IMR-90 (cell line): ENCODE results near the gene CD72. TPM values are rescaled to one million over a fixed set of nuclear protein-coding genes. Genes with fewer than 3 reads are reported as not detected.

Experiments used
- ATAC-seq: fragments of 200-7000 bp; cut with Tn5 transposase; 2 replicates; pipeline ENCODE4 v1.9.1; 2020; ENCODE audit warnings: low read depth, mild to moderate bottlenecking, moderate library complexity
- BruUV-seq: library from RNA; stranded (reverse); fragments of 400-500 nt; replicated peaks from 2 replicates; lab custom pipeline; 2021; lab: Mats Ljungman, UMichigan
- CTCF ChIA-PET: fragments of 300-600 bp; formaldehyde crosslinking; extraction: SDS; loops from one replicate; lab custom pipeline; 2021; ENCODE audit warnings: antibody characterized with exemption; lab: Yijun Ruan, JAX
- POLR2A ChIA-PET: fragments of 300-600 bp; sonication (Branson Sonifier 250); formaldehyde crosslinking; loops from one replicate; lab custom pipeline; 2022; ENCODE audit warnings: antibody characterized with exemption; ENCODE audit not compliant: unreplicated experiment; lab: Charles Lee
- DNase-seq: peaks from one replicate; pipeline ENCODE4 v3.0.0; 2013
- H2AFZ ChIP-seq: replicated peaks from 2 replicates; pipeline ENCODE3; 2013; ENCODE audit warnings: low read length, mild to moderate bottlenecking; ENCODE audit not compliant: poor library complexity
- H2AK5ac ChIP-seq: 2 replicates; pipeline ENCODE4 v1.6.1; 2013; ENCODE audit warnings: low read depth, low read length, inconsistent platforms
- H2AK9ac ChIP-seq: replicated peaks from 2 replicates; pipeline ENCODE3; 2013; ENCODE audit warnings: mild to moderate bottlenecking, low read depth, low read length, moderate library complexity; ENCODE audit not compliant: poor library complexity
- H2BK120ac ChIP-seq: 2 replicates; pipeline ENCODE4 v1.6.1; 2013; ENCODE audit warnings: low read depth, low read length, inconsistent platforms
- H2BK15ac ChIP-seq: 3 replicates; pipeline ENCODE4 v1.6.1; 2013; ENCODE audit warnings: low read depth, low read length, inconsistent platforms
- H2BK20ac ChIP-seq: 2 replicates; pipeline ENCODE4 v1.6.1; 2013; ENCODE audit warnings: low read depth, mild to moderate bottlenecking, inconsistent platforms, low read length, moderate library complexity
- H2BK5ac ChIP-seq: 2 replicates; pipeline ENCODE4 v1.6.1; 2013; ENCODE audit warnings: mild to moderate bottlenecking, low read depth, low read length, inconsistent platforms; ENCODE audit not compliant: poor library complexity, severe bottlenecking
- H3K14ac ChIP-seq: replicated peaks from 2 replicates; pipeline ENCODE4 v1.6.1; 2013; ENCODE audit warnings: low read depth, low read length, inconsistent platforms
- H3K18ac ChIP-seq: 2 replicates; pipeline ENCODE4 v1.6.1; 2013; ENCODE audit warnings: low read depth, low read length, control low read depth
- H3K23ac ChIP-seq: 2 replicates; pipeline ENCODE4 v1.6.1; 2013; ENCODE audit warnings: low read depth, low read length, inconsistent platforms
- H3K27ac ChIP-seq: 2 replicates; pipeline ENCODE4 v1.5.1; 2013; ENCODE audit warnings: mild to moderate bottlenecking, control low read depth, low read length; ENCODE audit not compliant: insufficient read depth
- H3K27me3 ChIP-seq: 2 replicates; pipeline ENCODE4 v1.6.1; 2013; ENCODE audit warnings: low read length; ENCODE audit not compliant: control insufficient read depth, insufficient read depth
- H3K36me3 ChIP-seq: 2 replicates; pipeline ENCODE4 v1.6.1; 2013; ENCODE audit warnings: low read length, mixed read lengths; ENCODE audit not compliant: control insufficient read depth, insufficient read depth
- H3K4ac ChIP-seq: 2 replicates; pipeline ENCODE4 v1.6.1; 2013; ENCODE audit warnings: low read depth, low read length, inconsistent platforms
- H3K4me1 ChIP-seq: 2 replicates; pipeline ENCODE4 v1.6.1; 2013; ENCODE audit warnings: low read length, mixed read lengths; ENCODE audit not compliant: control insufficient read depth, insufficient read depth
- H3K4me2 ChIP-seq: 2 replicates; pipeline ENCODE4 v1.6.1; 2013; ENCODE audit warnings: low read depth, mild to moderate bottlenecking, control low read depth, low read length, moderate library complexity
- H3K4me3 ChIP-seq: 2 replicates; pipeline ENCODE4 v1.5.1; 2013; ENCODE audit warnings: low read depth, mild to moderate bottlenecking, control low read depth, low read length, moderate library complexity; ENCODE audit not compliant: insufficient read depth
- H3K56ac ChIP-seq: 2 replicates; pipeline ENCODE4 v1.6.1; 2013; ENCODE audit warnings: low read length, inconsistent platforms; ENCODE audit not compliant: insufficient read depth; ENCODE audit errors: extremely low read depth
- H3K79me1 ChIP-seq, 2 experiments: 2 replicates each; pipeline ENCODE4 v1.6.1; 2013; ENCODE audit warnings: low read length in 2 of 2, inconsistent platforms in 1 of 2, low read depth in 1 of 2
- H3K9ac ChIP-seq: 2 replicates; pipeline ENCODE4 v1.6.1; 2013; ENCODE audit warnings: low read depth, low read length, control low read depth
- H3K9me1 ChIP-seq: 2 replicates; pipeline ENCODE4 v1.6.1; 2013; ENCODE audit warnings: low read length, inconsistent platforms; ENCODE audit not compliant: insufficient read depth
- H3K9me3 ChIP-seq: 2 replicates; pipeline ENCODE4 v1.6.1; 2013; ENCODE audit warnings: low read length; ENCODE audit not compliant: control insufficient read depth, insufficient read depth
- H4K20me1 ChIP-seq: 2 replicates; pipeline ENCODE4 v1.6.1; 2013; ENCODE audit warnings: low read length, inconsistent platforms; ENCODE audit not compliant: insufficient read depth
- H4K5ac ChIP-seq: 2 replicates; pipeline ENCODE4 v1.6.1; 2013; ENCODE audit warnings: mild to moderate bottlenecking, low read depth, low read length, control low read depth
- H4K8ac ChIP-seq, 2 experiments: 2 replicates each; pipeline ENCODE4 v1.6.1; 2013; ENCODE audit warnings: low read depth in 2 of 2, low read length in 2 of 2, control low read depth in 1 of 2, inconsistent platforms in 1 of 2
- H4K91ac ChIP-seq: 2 replicates; pipeline ENCODE4 v1.6.1; 2013; ENCODE audit warnings: low read depth, low read length, inconsistent platforms; ENCODE audit not compliant: insufficient read depth
- CEBPB ChIP-seq: IDR thresholded peaks from 2 replicates; pipeline ENCODE4 v1.6.1; 2012; ENCODE audit warnings: low read depth, low read length, improper control_type of control experiment
- CHD1 ChIP-seq: IDR thresholded peaks from 2 replicates; pipeline ENCODE4 v1.6.1; 2012; ENCODE audit warnings: low read depth, low read length, improper control_type of control experiment
- CTCF ChIP-seq: conservative IDR thresholded peaks from 2 replicates; pipeline ENCODE4 v1.5.1; 2012; ENCODE audit warnings: mild to moderate bottlenecking, low read depth, low read length, improper control_type of control experiment
- MAFK ChIP-seq: IDR thresholded peaks from 2 replicates; pipeline ENCODE4 v1.6.1; 2012; ENCODE audit warnings: low read depth, low read length, improper control_type of control experiment
- MAZ ChIP-seq: IDR thresholded peaks from 2 replicates; pipeline ENCODE4 v1.6.1; 2012; ENCODE audit warnings: low read depth, mild to moderate bottlenecking, low read length, improper control_type of control experiment, moderate library complexity, borderline replicate concordance
- MXI1 ChIP-seq: IDR thresholded peaks from 2 replicates; pipeline ENCODE4 v1.6.1; 2012; ENCODE audit warnings: low read depth, mild to moderate bottlenecking, low read length, moderate library complexity, borderline replicate concordance
- NFE2L2 ChIP-seq: fragments of 150-350 bp; IDR thresholded peaks from 2 replicates; pipeline ENCODE4 v1.6.1; 2016; ENCODE audit warnings: low read depth, mild to moderate bottlenecking, low read length
- POLR2A ChIP-seq: IDR thresholded peaks from 2 replicates; pipeline ENCODE4 v1.6.1; 2012; ENCODE audit warnings: mild to moderate bottlenecking, low read depth, low read length
- RAD21 ChIP-seq: IDR thresholded peaks from 2 replicates; pipeline ENCODE4 v1.6.1; 2012; ENCODE audit warnings: low read length, improper control_type of control experiment
- RFX5 ChIP-seq: IDR thresholded peaks from 2 replicates; pipeline ENCODE4 v1.8.0; 2012; ENCODE audit warnings: low read depth, mild to moderate bottlenecking, low read length, moderate library complexity
- USF2 ChIP-seq: fragments of 150-350 bp; IDR thresholded peaks from 2 replicates; pipeline ENCODE4 v1.6.1; 2017; ENCODE audit warnings: mild to moderate bottlenecking, antibody characterized with exemption, low read length, low read depth
- WGBS, 2 experiments: methylation state at CpG; one replicate each; pipeline versions ENCODE4 v1.1.5 to v1.1.7; 2013; ENCODE audit warnings: missing lambda C conversion rate in 2 of 2; ENCODE audit not compliant: insufficient read length in 1 of 2; ENCODE audit errors: extremely low coverage in 2 of 2; 5-methylcytosine and 5-hydroxymethylcytosine counted together
- dilution Hi-C: fragments of 300-500 bp; cut with HindIII; formaldehyde crosslinking; loops from one replicate; pipeline ENCODE4 v1.14.3; 2018; ENCODE audit warnings: low sequenced_read_pairs; ENCODE audit not compliant: unreplicated experiment
- in situ Hi-C: fragments of 300-500 bp; cut with MboI; formaldehyde crosslinking; loops from 3 replicates; pipeline ENCODE4 v1.14.3; 2019; ENCODE audit warnings: low sequenced_read_pairs, inconsistent platforms, mixed read lengths
- intact Hi-C: fragments of 100-400 bp; cut with micrococcal nuclease; formaldehyde crosslinking; loops from 2 replicates; pipeline ENCODE4 v1.10.0; 2022
- polyA plus RNA-seq, 3 experiments: library from polyadenylated mRNA; depleted of rRNA; stranded (reverse); fragments of >200 nt; gene quantifications; 2 replicates each; pipeline ENCODE4 v1.2.3, GENCODE V29; 2012; ENCODE audit warnings: low replicate concordance in 1 of 3
- total RNA-seq: library from RNA; depleted of rRNA; stranded (reverse); fragments of >200 nt; gene quantifications from 2 replicates; pipeline ENCODE4 v1.2.3, GENCODE V29; 2012

The CD72 gene
- total and polyA plus RNA-seq, 2 of the 4 experiments (the other 2 are of a cell fraction) = 0.36 to 0.58 TPM

- dilution Hi-C loops (no loop called here), intact Hi-C loops (loop anchor here (1.0 to 10.0 kb wide), 5 partner anchors 34 to 174 kb away; partner anchors contain the start of genes HINT2 and SPAG8), in situ Hi-C loops (loop anchor here (10.0 kb wide), 1 partner anchor 154 kb away; no protein-coding TSS in a partner anchor)
- H3K4ac ChIP-seq = peak within 1 kb of the TSS; percentile 92
- peak within 1 kb of the TSS; percentile 89 for H4K91ac ChIP-seq
- peaks cover 11% of the 10 kb centered on the region for H3K36me3 ChIP-seq
- peak within 1 kb of the TSS; percentile 57 for H2AK5ac ChIP-seq
- H3K14ac ChIP-seq = peak within 1 kb of the TSS; percentile 94
- peaks cover 7% of the 10 kb centered on the region for H3K4me1 ChIP-seq
- ATAC-seq (peak; percentile 85), DNase-seq (peak; percentile 81)
- H3K79me1 ChIP-seq = peaks cover 19 to 43% of the 10 kb centered on the region in 2 experiments; a peak in 3 of 4 replicates
- no peaks in the 10 kb centered on the region for H3K27me3 ChIP-seq
- BruUV-seq = no TSS peak
- peak within 1 kb of the TSS; percentile 93 for H2BK5ac ChIP-seq
- H4K5ac ChIP-seq = peak within 1 kb of the TSS; percentile 87
- H3K27ac ChIP-seq = peak within 1 kb of the TSS; percentile 88
- peak within 1 kb of the TSS; percentile 92 for H2AK9ac ChIP-seq
- peak within 1 kb of the TSS; percentile 70 for H3K4me2 ChIP-seq
- peak within 1 kb of the TSS; percentile 31; the same call in 2 of the 3 replicates for H2BK15ac ChIP-seq
- POLR2A ChIA-PET = interaction anchor here (0.5 to 1.3 kb wide), 4 partner anchors 26 to 70 kb away, joined by 3 to 7 read pairs (median 6); no protein-coding TSS in a partner anchor
- peak within 1 kb of the TSS; percentile 87 for H2BK20ac ChIP-seq
- peak within 1 kb of the TSS; percentile 85 for H3K9ac ChIP-seq
- peaks cover 3% of the 10 kb centered on the region; the same call in 1 of the 2 replicates for H4K20me1 ChIP-seq
- H2AFZ ChIP-seq = peak within 1 kb of the TSS; percentile 93
- H3K18ac ChIP-seq = peak within 1 kb of the TSS; percentile 84
- H3K9me1 ChIP-seq = peaks cover 2% of the 10 kb centered on the region; the same call in 1 of the 2 replicates
- H2BK120ac ChIP-seq = peak within 1 kb of the TSS; percentile 90
- peak within 1 kb of the TSS; percentile 82 for H3K56ac ChIP-seq
- H3K23ac ChIP-seq = peak within 1 kb of the TSS; percentile 78
- no peak for TF ChIP-seq NFE2L2
- no peak for TF ChIP-seq CHD1
- no peak for TF ChIP-seq MAFK
- TF ChIP-seq RAD21 = peak; percentile 46; the same call in 1 of the 2 replicates
- TF ChIP-seq MXI1 = peak; percentile 40; the same call in 1 of the 2 replicates
- peak; percentile 89 for TF ChIP-seq POLR2A
- no peak for TF ChIP-seq RFX5
- TF ChIP-seq USF2 = no peak
- TF ChIP-seq CTCF = peak; percentile 55
- no peak for TF ChIP-seq CEBPB
- peak; percentile 47; the same call in 1 of the 2 replicates for TF ChIP-seq MAZ
- H3K4me3 ChIP-seq = peak within 1 kb of the TSS; percentile 78
- peak within 1 kb of the TSS; percentile 14 to 93 for H4K8ac ChIP-seq
- WGBS, 2 experiments = 0% methylated on average over 29 of the region's 67 CpGs; no CpG with 5 or more reads in 1 of the 2 experiments
- H3K9me3 ChIP-seq = no peaks in the 10 kb centered on the region
- CTCF ChIA-PET = interaction anchor here (0.5 to 3.1 kb wide), 12 partner anchors 10 to 327 kb away, joined by 3 to 19 read pairs (median 3); partner anchors contain the start of genes CA9, CREB3 and TLN1
Observed at GRCh38 chr9:35658137-35658967, 40.1 kb upstream of the CD72 start, which contains the start of gene CCDC107. Gene CCDC107, plus strand, starts transcription at chr9:35658292. Its CDS starts 88 bp downstream, at chr9:35658380.
